Measurements from ENCODE around the gene CHPF.

CHPF gene

GRCh38 chr2:219543596-219544358 lies at the start of gene CHPF, which contains the start of gene TMEM198:
TSS of gene CHPF (minus strand) at chr2:219543809. CDS start at chr2:219543538, 271 bp downstream.
TSS of gene TMEM198 (plus strand) at chr2:219544028. CDS start at chr2:219544728, 700 bp downstream.
- DNase-seq: peak; percentile 96

- no peak for DNase-seq
Observed at GRCh38 chr2:219593154-219593553, 49.5 kb upstream of the CHPF start.

GRCh38 chr2:219592736-219593135 lies 49.1 kb upstream of the CHPF start:
- DNase-seq: no peak

- DNase-seq: no peak
Observed at GRCh38 chr2:219591091-219591490, 47.5 kb upstream of the CHPF start.

- DNase-seq: no peak
Observed at GRCh38 chr2:219581346-219581745, 37.7 kb upstream of the CHPF start.

- no peak for DNase-seq
Observed at GRCh38 chr2:219578811-219579613, 35.4 kb upstream of the CHPF start.

- no peak for DNase-seq
Observed at GRCh38 chr2:219576505-219577388, 33.1 kb upstream of the CHPF start.

GRCh38 chr2:219575566-219576504 lies 32.2 kb upstream of the CHPF start:
- no peak for DNase-seq

GRCh38 chr2:219574484-219575311 lies 31.1 kb upstream of the CHPF start:
- DNase-seq: no peak

GRCh38 chr2:219573166-219573565 lies 29.6 kb upstream of the CHPF start:
- DNase-seq: no peak

- no peak for DNase-seq
Observed at GRCh38 chr2:219572237-219573001, 28.8 kb upstream of the CHPF start, which contains the start of gene INHA. TSS of gene INHA (plus strand) at chr2:219572310. CDS start at chr2:219572375, 65 bp downstream.

- peak; percentile 41 for DNase-seq
Observed at GRCh38 chr2:219571311-219572236, 28.0 kb upstream of the CHPF start, which contains the start of gene OBSL1. TSS of gene OBSL1 (minus strand) at chr2:219571539. CDS start at chr2:219571232, 307 bp downstream.

- DNase-seq: no peak
Observed at GRCh38 chr2:219570924-219571310, 27.3 kb upstream of the CHPF start.

- no peak for DNase-seq
Observed at GRCh38 chr2:219570194-219570923, 26.8 kb upstream of the CHPF start.

- no peak for DNase-seq
Observed at GRCh38 chr2:219569635-219570034, 26.0 kb upstream of the CHPF start.

GRCh38 chr2:219569041-219569440 lies 25.4 kb upstream of the CHPF start:
- no peak for DNase-seq

- DNase-seq: no peak
Observed at GRCh38 chr2:219567791-219568361, 24.3 kb upstream of the CHPF start.

GRCh38 chr2:219567131-219567530 lies 23.5 kb upstream of the CHPF start:
- no peak for DNase-seq

All from stimulated activated CD8-positive, alpha-beta memory T cell treated with anti-CD3 and anti-CD28 coated beads, Interleukin-4, amount 100 ng/mL, for 48 hours (primary cell).